Measurements from ENCODE around the gene MAP2K6.

MAP2K6 gene

DNA sequence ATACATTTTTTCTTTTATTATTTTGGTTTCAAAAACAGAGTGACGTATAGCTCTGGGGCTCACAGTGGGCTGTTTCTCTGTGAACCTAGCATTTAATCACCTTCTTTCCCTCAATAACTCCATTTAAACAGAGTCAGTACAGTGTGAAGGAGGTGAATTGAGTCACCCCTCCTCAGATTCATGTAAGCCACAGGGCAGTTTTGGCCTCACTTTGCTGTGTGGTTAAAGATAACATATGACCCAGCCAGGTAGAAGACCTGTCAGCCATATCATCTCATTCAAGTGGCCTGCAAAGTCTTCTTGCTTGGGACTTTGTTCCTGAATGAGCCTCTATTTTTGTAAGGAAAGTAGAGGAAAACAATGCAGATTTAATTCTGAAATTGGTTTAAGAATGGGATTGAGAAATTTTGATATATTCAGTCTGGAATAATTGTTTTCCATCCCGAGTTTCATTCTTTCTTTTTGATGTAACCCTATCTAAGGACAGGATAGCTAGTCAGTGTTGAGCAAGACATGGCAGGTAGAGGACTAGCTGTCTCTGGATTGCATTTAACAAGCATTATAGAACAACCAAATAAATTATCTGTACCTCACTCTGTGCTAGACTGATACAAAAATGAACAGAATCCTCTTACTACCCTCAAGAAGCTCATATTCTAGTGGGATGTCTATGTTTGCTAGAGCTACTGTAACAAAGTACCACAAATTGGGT, 13.1 kb downstream of the MAP2K6 start:
- DNase-seq (ENCODE audit: low read depth in 2 of 2) = no peak

DNA sequence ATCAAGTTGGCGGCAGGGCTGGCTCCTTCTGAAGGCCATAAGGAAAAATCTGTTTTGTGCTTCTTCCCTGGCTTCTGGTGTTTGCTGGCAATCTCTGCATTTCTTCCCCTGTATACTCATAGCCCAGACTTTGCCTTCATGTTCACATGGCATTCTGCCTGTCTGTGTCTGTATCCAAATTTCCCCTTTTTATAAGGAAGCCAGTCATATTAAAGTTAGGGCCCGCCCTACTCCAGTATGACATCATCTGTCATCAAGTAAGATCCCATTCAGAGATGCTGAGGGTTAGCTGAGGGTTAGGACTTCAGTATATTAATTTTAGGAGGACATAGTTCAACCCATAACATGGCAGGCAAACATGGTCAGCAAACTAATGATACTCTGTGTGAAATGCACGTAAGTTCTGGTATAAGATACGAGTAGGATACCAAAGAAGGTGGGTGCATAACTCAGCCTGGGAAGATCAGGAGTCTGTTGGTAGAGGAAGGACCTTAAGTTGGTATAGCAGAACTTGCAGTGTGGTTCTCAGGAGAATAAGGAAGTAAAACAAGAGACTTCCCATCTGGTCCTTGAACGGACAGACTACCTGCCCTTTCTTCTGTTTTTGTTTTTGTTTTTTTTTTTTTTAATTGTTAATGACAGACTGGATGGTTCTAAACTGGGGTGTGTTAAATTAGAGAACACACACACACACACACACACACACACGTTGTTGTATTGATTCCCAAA, 13.9 kb downstream of the MAP2K6 start:
- no peak for DNase-seq (ENCODE audit: low read depth in 2 of 2)

DNA sequence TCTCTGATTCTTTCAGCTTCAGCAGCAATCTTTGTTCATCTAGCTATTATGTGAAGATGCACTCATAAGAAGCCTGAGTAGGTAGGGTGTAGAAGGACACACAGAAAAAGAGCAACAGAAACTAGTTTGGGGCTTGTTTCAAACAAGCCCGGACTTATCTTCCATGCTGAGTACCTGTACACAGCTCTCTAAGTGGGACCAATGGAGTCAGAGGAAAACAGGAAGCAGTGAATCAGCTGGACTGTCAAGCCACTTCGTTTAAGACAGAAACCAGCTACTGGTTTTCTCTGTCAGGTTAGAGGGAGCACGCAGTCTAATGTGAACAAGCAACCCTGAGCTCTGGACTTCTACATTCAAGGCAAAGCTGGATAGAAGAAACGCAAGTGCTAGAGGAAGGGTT, 16.0 kb downstream of the MAP2K6 start:
- no peak for DNase-seq (ENCODE audit: low read depth in 2 of 2)

DNA sequence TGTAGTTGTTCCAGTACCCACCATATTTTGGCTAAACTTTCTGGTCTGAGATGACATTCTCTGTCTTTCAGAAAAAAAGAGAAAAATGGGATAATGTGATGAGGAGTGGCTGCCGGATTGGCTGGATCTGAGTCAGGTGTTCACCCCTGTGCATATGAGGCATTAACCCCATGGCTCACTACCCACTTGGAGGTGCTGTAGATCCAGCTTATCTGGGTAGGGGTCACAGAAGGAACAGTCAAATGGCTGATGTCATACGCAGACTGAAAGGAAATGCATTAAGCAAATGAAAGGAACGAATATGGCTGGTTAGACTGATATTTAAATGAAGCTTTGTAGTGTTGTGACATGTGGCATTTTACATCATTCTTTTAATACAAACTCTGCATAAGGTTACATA, 17.3 kb downstream of the MAP2K6 start:
- no peak for DNase-seq (ENCODE audit: low read depth in 2 of 2)

DNA sequence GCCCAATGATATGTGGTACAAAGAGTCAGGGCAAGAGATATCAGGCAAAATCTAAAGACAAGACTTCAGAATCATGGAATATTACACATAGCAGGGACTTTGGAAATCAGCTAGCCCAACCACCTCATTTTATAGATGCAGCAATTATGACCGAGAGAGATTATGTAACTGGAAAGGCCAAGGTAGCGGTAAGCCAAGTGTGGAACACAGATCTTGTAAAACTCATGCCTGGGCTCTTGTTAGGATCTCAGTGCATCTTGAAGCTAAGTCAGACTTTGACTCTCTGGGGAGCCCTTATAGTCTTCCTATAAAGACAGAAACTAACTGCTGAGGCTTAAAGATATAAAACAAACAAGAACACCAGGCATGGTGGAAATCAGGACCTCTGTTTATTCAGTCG, 18.6 kb downstream of the MAP2K6 start:
- no peak for DNase-seq (ENCODE audit: low read depth in 2 of 2)

DNA sequence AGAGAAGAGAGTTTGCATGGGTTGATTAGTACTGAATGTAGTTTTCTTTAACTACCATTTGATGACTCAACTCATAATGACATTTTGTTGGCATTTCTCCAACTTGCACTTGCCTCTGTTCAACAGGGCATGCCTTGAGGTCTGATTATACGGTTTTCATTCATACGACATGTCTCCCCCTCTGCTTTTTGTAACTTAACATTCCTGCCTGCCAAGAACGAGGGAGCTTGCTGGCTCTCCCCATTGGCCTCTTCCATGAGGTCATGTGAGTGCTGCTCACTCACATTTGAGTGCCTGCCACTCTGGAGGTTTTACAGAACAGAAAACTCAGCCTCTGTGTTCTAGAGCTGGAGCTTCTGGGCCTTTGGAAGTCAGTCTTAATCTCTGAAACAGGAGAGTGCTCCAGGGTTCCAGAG, 19.7 kb downstream of the MAP2K6 start:
- DNase-seq (ENCODE audit: low read depth in 2 of 2) = no peak

DNA sequence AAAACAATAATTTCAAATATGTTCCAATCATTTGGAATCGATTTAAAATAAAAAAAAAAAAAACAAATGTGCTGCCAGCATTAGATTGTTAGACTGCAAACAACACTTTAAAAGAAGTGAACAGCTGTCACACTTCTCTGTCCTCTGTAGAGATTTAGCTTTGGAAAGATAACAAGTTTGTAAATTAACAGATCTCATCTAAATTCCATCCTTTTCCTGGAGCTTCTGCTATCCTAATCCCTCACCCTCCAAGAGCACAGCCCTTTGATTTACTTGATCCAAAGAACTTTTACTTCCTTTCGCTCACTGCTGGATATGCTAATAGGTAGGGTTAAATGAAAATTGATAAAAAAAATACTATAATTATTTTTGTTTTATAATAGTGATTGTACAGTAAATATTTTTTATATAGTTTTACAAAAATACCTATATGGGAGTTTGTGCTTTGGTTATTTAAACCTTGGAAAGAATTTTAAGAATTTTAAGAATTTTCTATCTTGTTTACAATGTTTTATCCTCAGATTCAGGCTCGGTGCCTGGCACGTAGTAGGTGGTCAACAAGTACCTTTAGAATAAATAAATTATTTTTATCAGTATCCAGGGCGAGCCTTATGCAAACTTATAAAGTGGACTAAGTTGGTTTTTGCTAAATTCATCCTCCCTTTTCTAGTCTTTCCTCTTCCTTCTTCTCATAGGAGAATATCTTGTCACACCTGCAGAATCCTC, 21.6 kb downstream of the MAP2K6 start:
- no peak for DNase-seq (ENCODE audit: low read depth in 2 of 2)

DNA sequence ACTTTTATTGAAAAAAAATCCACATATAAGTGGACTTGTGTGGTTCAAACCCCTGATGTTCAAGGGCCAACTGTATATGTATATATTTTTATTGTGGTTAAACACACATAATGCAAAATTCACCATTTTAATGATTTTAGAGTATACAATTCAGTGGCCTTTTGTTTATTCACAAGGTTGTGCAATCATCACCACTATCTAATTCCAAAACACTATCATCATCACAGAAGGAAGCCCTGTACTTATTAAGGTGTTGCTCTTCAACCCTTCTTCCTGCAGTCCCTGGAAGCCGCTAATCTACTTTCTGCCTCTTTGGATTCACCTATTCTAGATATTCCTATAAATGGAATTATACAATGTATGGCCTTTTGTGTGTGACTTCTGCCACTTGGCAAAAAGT, 23.0 kb downstream of the MAP2K6 start:
- DNase-seq (ENCODE audit: low read depth in 2 of 2) = no peak

DNA sequence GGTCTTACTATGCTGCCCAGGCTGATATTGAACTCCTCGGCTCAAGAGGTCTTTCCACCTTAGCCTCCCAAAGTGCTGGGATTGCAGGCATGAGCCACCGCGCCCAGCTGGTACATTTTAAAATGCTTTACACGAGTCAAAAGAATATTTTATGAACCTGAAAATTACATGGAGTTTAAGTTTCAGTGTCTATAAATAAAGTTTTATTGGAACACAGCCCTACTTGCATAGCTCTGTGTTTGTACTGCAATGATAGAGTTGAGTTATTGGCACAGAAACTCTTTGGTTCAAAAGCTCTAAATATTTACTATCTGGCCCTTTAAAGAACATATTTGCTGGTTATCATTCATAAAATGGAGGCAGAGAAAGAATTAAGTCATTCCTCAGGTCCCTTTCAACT, 24.3 kb downstream of the MAP2K6 start:
- DNase-seq (ENCODE audit: low read depth in 2 of 2) = no peak

DNA sequence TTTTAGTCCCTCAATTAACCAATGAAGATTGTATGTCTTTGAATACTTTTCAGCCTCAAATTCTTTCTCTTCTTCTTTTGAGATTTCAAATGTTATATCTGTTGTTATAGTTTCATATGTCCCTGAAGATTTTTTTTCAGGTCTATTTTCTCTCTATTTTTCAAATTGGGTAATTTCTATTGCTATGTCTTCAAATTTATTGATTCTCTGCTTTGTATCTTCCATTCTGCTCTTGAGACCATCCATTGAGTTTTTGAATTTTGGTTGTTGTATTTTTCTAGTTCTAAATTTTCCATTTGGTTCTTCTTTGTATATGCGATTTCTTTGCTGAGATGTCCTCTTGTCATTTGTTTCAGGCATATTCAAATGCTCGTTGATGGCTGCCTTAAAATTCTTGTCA, 26.7 kb downstream of the MAP2K6 start:
- no peak for DNase-seq (ENCODE audit: low read depth in 2 of 2)

DNA sequence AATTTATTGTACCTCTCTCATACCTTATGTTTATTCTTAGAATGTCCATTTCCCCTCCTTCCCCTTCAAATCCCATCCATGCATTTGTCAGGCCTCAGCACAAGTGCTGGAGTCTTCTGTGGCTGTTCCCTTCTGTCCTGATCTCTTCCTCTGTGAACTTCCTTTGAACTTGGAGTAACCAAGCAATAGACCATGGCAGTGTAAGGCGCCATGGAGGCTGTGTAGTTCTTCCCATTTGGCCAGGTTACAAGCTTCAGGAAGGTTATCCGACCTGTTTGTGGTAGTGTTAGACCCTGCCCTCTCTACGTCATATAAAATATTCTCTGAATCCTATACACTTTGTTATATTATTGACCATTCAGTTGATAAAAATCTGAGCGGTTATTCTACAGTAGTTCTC, 28.6 kb downstream of the MAP2K6 start:
- DNase-seq (ENCODE audit: low read depth in 2 of 2) = no peak

DNA sequence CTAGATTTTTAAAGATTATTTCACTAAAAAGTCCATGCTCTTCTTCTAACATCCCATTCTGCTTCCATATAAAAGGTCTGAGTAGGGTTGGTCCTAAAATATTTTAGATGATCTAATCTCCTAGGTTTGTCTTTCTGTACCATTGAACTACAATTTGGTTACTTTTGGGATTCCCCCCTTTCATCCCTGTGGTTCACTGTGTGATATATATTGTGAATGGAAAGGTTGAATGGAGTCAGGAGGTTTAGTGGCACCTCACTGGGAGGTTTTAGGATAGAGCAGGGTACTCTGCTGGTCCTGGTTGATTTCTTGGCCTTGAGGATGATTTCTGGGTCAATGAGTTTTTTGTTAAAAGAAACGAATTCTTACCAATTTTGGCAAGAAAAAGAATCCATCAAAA, 29.5 kb downstream of the MAP2K6 start:
- no peak for DNase-seq (ENCODE audit: low read depth in 2 of 2)

DNA sequence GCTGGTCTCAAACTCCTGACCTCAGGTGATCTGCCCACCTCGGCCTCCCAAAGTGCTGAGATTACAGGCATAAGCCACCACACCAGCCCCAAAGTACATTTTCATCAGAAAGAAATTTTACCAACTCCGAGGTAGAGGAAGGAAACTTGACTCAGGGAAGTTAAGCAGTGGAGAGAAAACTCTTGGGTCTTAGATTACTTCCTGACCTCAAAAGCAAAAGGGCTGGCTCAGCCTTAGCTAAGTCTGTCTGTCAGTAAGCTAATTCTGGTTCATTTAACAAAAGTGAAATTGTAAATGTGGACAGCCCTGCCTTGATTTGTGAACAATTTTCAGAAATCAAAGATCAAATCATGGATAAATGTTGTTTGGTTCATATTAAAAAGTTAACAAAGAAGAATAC, 30.6 kb downstream of the MAP2K6 start:
- DNase-seq (ENCODE audit: low read depth in 2 of 2) = no peak

DNA sequence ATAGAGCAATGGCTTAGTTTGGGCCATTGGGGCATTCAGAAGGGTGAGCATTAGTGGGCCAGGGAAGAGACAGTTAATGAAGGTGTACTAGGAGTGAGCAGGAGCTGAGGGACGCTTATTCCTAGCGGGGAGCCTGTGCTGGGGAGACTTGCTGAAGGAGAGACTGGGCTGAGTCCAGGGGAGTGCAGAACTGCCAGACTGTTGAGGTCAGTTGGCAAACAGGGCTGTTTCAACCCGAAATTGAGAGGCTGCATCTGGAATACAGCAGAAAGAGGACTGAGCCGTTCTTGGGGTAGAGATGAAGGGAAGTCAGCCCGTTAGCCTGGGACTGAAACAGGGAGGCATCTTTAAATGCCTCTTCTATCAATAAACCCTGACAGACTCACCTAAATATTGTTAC, 33.2 kb downstream of the MAP2K6 start:
- no peak for DNase-seq (ENCODE audit: low read depth in 2 of 2)

DNA sequence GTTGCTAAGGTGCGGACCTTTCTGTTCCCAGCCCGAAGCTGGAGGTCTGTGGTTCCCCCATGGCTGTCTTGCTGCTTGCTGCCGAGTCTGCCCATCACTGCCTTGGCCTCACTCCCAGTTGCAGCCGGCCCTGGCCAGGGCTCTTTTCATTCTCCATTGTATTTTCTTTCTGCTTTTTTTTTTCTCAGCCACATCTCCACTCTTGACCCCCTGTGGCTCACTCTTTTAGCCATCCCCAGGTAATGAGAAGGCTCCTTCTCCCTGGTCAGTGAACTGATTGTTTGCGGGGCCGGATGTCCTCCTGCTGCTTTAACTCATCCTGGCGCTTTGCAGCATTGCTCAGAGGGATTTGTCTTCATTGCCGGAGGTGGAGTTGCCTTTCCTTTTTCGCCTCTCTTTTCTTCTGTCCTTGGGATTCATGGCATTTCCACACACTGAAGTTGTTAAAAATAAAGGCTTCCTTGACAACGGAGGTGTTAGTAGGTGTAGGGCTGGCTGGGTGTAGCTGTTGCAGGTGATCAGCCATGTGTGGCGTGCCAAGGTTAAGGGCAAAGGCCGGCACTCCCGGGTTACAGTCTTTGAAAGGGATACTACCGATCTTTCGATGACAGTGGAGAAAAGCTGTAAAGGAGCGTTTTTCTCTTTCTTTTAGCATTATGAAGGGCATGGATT, 34.1 kb downstream of the MAP2K6 start:
- no peak for DNase-seq (ENCODE audit: low read depth in 2 of 2)

DNA sequence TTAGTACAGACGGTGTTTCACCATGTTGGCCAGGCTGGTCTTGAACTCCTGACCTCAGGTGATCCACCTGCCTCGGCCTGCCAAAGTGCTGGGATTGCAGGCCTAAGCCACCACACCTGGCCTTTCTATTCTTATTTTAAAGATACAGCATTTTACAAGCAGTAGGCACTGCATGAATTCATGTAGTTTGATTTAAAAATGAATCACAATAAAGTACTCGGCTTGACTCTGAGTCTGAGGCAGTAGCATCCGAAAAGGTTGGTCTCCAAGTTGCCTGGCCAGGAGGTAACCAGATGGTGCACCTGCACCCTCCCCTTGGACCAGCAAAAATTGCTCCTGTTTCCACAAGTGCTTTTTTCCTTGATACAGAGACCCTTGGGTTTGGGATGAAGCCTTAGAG, 35.6 kb downstream of the MAP2K6 start:
- DNase-seq (ENCODE audit: low read depth in 2 of 2) = no peak

DNA sequence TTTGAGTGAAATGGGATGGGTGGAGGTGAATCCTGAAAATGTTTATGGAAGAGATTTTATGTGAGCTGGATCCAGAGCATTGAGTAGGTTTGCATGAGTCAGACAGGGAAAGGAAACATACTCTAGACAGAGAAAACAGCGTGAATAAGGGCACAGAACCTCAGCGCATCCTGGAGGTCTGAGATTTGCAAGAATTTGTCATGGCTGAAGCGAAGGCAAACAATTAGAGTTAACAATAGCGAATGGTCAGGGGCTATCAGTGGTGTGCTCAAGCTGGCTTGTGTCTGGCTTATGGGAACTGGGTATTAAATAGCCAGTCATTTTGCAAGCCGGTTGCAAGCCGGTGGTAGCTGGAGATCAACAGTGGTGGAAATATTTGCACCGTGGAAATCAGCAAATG, 36.4 kb downstream of the MAP2K6 start:
- DNase-seq (ENCODE audit: low read depth in 2 of 2) = no peak

DNA sequence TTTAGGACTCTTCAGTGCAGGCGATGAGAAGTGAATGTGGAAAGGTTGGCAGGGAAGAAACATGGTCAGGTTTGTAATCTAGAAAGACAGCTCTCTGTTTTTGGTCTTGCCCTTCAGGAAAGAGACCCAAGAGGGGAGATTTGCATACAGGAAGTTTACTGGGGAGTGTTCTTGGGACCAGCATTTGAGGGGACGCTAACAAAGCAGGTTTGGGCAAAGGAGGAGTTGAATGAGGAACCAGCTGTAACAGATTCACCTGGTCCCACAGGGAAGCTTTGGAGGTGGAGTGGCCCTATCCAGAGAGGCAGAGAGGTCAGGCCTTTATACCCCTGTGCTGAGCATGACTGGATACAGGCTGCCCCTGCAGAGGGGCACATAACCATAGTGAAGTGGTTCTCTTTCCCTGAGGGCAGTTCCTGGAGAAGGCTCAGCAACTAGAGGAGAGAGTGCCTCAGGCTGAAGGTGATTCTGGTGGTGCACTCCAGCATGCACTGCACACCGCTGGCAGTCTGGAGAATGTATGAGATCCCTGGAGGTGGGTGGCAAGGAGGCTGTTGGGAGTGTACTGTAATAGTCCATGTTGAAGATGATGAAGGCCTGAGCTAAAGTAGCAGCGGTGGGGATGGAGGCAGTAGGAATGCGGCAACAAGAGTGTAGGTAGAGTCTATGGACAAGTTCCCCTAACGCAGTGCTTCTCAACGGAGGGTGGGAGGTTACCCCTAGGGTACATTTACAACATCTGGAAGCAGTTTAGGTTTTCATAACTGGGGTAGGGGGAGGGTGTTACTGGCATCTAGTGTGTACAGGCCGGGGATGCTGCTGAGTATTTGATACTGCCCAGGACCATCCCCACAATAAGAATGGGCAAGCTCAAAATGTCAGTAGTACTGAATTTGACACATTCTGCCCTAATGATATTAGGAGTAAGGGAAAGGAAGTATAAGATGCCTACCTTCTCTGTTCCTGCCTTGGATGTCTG, 37.2 kb downstream of the MAP2K6 start:
- no peak for DNase-seq (ENCODE audit: low read depth in 2 of 2)

DNA sequence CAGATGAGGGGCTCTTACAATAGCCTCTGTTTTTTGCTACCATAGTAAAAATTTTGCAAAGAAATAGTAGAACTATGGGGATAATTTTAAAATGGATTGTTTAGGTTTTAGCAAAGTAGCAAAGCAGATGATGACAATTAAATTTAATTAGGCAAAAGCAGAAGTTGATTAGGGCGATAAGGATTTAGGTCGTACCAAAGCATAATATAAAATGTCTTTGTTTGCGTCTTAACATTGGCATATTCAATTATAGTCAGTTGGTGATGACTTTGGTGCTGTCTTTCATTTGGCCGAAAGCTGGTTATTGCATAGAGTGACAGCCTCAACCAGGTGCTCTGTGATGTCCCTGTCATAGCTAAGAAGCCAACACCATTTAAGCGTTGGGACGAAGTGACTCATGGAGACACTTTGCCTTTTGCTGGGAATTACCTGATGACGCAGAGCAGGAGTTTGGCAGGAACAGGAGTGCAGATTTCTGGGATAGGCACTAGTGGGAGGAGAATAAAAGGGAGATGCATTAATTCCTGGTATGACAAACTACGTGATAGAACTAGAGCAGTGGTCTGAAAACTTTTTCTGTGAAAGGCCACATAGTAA, 38.3 kb downstream of the MAP2K6 start:
- DNase-seq (ENCODE audit: low read depth in 2 of 2) = no peak

DNA sequence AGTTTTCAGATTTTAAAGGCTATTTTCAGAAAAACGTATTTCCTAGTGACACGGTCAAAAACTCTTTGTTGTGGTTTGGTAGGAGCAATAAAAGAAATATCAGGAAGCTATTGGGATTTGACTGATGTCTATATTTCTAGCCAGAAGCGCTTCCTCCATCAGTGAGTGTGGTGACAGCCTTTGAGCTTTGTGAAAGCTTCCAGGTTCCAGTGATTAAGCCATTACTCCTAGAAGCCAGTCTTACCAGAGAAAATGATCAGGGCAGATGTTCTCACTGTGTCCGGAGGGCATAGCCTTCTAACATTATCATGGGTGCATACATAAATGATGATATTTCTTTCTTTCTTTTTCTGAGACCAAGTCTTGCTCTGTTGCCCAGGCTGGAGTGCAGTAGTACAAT, 39.6 kb downstream of the MAP2K6 start:
- DNase-seq (ENCODE audit: low read depth in 2 of 2) = no peak

DNA sequence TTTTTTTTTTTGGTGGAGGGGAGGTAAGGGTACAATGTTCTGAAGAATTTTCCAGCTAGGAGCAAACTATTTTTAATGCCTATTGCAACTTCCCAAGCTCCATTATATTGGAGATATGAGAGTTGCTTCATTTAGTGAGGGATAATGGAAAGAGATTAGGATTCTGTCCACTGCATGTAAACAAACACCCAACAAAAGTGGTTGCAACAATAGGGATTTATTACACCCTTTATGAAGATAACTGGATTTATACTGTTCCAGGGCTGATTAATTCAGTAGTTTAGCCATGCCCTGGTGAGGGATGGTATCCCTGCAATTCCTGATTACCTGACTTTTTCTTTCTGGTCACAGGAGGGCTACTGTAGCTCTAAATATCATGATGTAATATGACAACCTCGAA, 40.5 kb downstream of the MAP2K6 start:
- DNase-seq (ENCODE audit: low read depth in 2 of 2) = no peak

All from activated CD8-positive, alpha-beta memory T cell treated with anti-CD3 and anti-CD28 coated beads for 4 hours (primary cell).